OCI-LY1 (cell line): ENCODE results near the gene ADD1.

Experiments
- H2AFZ ChIP-seq: fragments of 200-600 bp; sonication (generic), shearing (Covaris generic); 2 replicates; pipeline ENCODE4 v1.6.0; 2014; ENCODE audit warnings: antibody characterized with exemption, mild to moderate bottlenecking, low read length
- H3F3A ChIP-seq: fragments of 200-600 bp; sonication (generic), shearing (Covaris generic); 2 replicates; pipeline ENCODE4 v1.6.0; 2014; ENCODE audit warnings: mild to moderate bottlenecking, antibody characterized with exemption, low read length, moderate library complexity; ENCODE audit not compliant: insufficient read depth
- H3K27ac ChIP-seq: fragments of 200-600 bp; sonication (generic); 2 replicates; pipeline ENCODE4 v1.5.1; 2014; ENCODE audit warnings: low read length, mixed run types, mild to moderate bottlenecking, low read depth; ENCODE audit not compliant: poor library complexity, severe bottlenecking
- H3K27me3 ChIP-seq: fragments of 200-600 bp; sonication (generic); 2 replicates; pipeline ENCODE4 v1.6.0; 2014; ENCODE audit warnings: antibody characterized with exemption, mild to moderate bottlenecking, low read length, moderate library complexity; ENCODE audit not compliant: insufficient read depth
- H3K36me3 ChIP-seq: fragments of 200-600 bp; sonication (generic); 2 replicates; pipeline ENCODE4 v1.6.1; 2014; ENCODE audit warnings: mild to moderate bottlenecking, antibody characterized with exemption, low read length, moderate library complexity, mixed read lengths; ENCODE audit not compliant: insufficient read depth
- H3K4me1 ChIP-seq: fragments of 200-600 bp; sonication (generic); 2 replicates; pipeline ENCODE4 v1.5.1; 2014; ENCODE audit warnings: mild to moderate bottlenecking, low read length, moderate library complexity; ENCODE audit not compliant: insufficient read depth, severe bottlenecking
- H3K4me2 ChIP-seq: fragments of 200-600 bp; sonication (generic), shearing (Covaris generic); 2 replicates; pipeline ENCODE4 v1.6.1; 2014; ENCODE audit warnings: low read length
- H3K4me3 ChIP-seq: fragments of 200-600 bp; sonication (generic); 2 replicates; pipeline ENCODE4 v1.5.1; 2014; ENCODE audit warnings: low read length, low read depth, mild to moderate bottlenecking, mixed read lengths; ENCODE audit not compliant: poor library complexity, severe bottlenecking
- H3K79me2 ChIP-seq: fragments of 200-600 bp; shearing (Covaris generic); 2 replicates; pipeline ENCODE4 v1.6.1; 2016; ENCODE audit warnings: mixed run types, low read length, mixed read lengths; ENCODE audit not compliant: insufficient read depth
- H3K9ac ChIP-seq: fragments of 200-600 bp; sonication (generic), shearing (Covaris generic); 2 replicates; pipeline ENCODE4 v1.6.1; 2014; ENCODE audit warnings: mild to moderate bottlenecking, low read length, mixed read lengths
- H3K9me2 ChIP-seq: fragments of 200-600 bp; sonication (generic), shearing (Covaris generic); 2 replicates; pipeline ENCODE4 v1.6.1; 2014; ENCODE audit warnings: low read depth, mild to moderate bottlenecking, low read length, mixed read lengths
- H3K9me3 ChIP-seq: fragments of 200-600 bp; shearing (Covaris generic); 2 replicates; pipeline ENCODE4 v1.6.1; 2014; ENCODE audit warnings: low read length, mixed read lengths
- H4K20me1 ChIP-seq: fragments of 200-600 bp; sonication (generic), shearing (Covaris generic); 2 replicates; pipeline ENCODE4 v1.6.0; 2016; ENCODE audit warnings: mild to moderate bottlenecking, low read length; ENCODE audit not compliant: insufficient read depth
- CTCF ChIP-seq: fragments of 200-600 bp; sonication (generic), shearing (Covaris generic); IDR thresholded peaks from 2 replicates; pipeline ENCODE4 v1.5.1; 2017; ENCODE audit warnings: mild to moderate bottlenecking, antibody characterized with exemption, low read length, moderate library complexity, mixed read lengths
- EZH2 ChIP-seq: fragments of 200-600 bp; sonication (generic), shearing (Covaris generic); IDR thresholded peaks from 2 replicates; pipeline ENCODE4 v1.8.0; 2017; ENCODE audit warnings: borderline replicate concordance, mixed run types, mild to moderate bottlenecking, antibody characterized with exemption, low read length, moderate library complexity, mixed read lengths

ADD1 gene

GRCh38 chr4:2846172-2846571, 2.5 kb downstream of the ADD1 start:
- no peak overlapping the region for H2AFZ ChIP-seq
- TF ChIP-seq CTCF (no peak), EZH2 (no peak)
- H3K9me2 ChIP-seq, result no peaks in the 10 kb centered on the region
- no peaks in the 10 kb centered on the region for H3K27me3 ChIP-seq
- no peak overlapping the region for H3K4me2 ChIP-seq
- no peak overlapping the region for H3K27ac ChIP-seq
- no peaks in the 10 kb centered on the region for H3K79me2 ChIP-seq
- no peaks in the 10 kb centered on the region for H3K36me3 ChIP-seq
- no peak overlapping the region for H3K4me3 ChIP-seq
- H4K20me1 ChIP-seq, result no peaks in the 10 kb centered on the region
- H3F3A ChIP-seq, result no peaks in the 10 kb centered on the region
- H3K9ac ChIP-seq, result no peak overlapping the region
- H3K4me1 ChIP-seq, result peaks cover 12% of the 10 kb centered on the region
- no peaks in the 10 kb centered on the region for H3K9me3 ChIP-seq

GRCh38 chr4:2847302-2847871, 3.7 kb downstream of the ADD1 start:
- TF ChIP-seq EZH2, result no peak
- TF ChIP-seq CTCF, result no peak
- Histone ChIP-seq H3K9me3 (no peaks in the 10 kb centered on the region), H3K27ac (no peak overlapping the region), H4K20me1 (no peaks in the 10 kb centered on the region), H3K9me2 (no peaks in the 10 kb centered on the region), H2AFZ (no peak overlapping the region), H3K9ac (no peak overlapping the region), H3F3A (no peaks in the 10 kb centered on the region), H3K36me3 (no peaks in the 10 kb centered on the region), H3K4me3 (no peak overlapping the region), H3K4me1 (peaks cover 12% of the 10 kb centered on the region), H3K27me3 (no peaks in the 10 kb centered on the region), H3K79me2 (no peaks in the 10 kb centered on the region), H3K4me2 (no peak overlapping the region)

GRCh38 chr4:2848449-2848848, 4.8 kb downstream of the ADD1 start:
- Histone ChIP-seq H3K9me3 (no peaks in the 10 kb centered on the region), H3K4me1 (peaks cover 6% of the 10 kb centered on the region), H3K9me2 (no peaks in the 10 kb centered on the region), H3K4me2 (no peak overlapping the region), H3K4me3 (no peak overlapping the region), H3K79me2 (no peaks in the 10 kb centered on the region), H3K9ac (no peak overlapping the region), H2AFZ (no peak overlapping the region), H3K27me3 (no peaks in the 10 kb centered on the region), H4K20me1 (no peaks in the 10 kb centered on the region), H3K27ac (no peak overlapping the region), H3F3A (no peaks in the 10 kb centered on the region), H3K36me3 (no peaks in the 10 kb centered on the region; the same call in 1 of the 2 replicates)
- TF ChIP-seq EZH2 (no peak), CTCF (no peak)
